Skeletal muscle tissue (tissue), 4 donors: ENCODE measurements around the gene CNTN5. TPM values are rescaled to one million over a fixed set of nuclear protein-coding genes. Genes with fewer than 3 reads are reported as not detected.

Experiments used
- H3K27ac ChIP-seq: one replicate; pipeline ENCODE4 v1.7.0; 2013; ENCODE audit warnings: mild to moderate bottlenecking, low read depth, low read length, inconsistent platforms
- H3K27me3 ChIP-seq, 3 donors: one replicate each; pipeline ENCODE4 v1.7.0; 2013; ENCODE audit warnings: low read length in 3 of 3; ENCODE audit not compliant: control insufficient read depth in 3 of 3, insufficient read depth in 3 of 3
- H3K36me3 ChIP-seq, 3 donors: one replicate each; pipeline ENCODE4 v1.7.0; 2013; ENCODE audit warnings: low read length in 3 of 3; ENCODE audit not compliant: control insufficient read depth in 3 of 3, insufficient read depth in 3 of 3
- H3K4me1 ChIP-seq, 3 donors: one replicate each; pipeline ENCODE4 v1.7.0; 2013; ENCODE audit warnings: low read length in 3 of 3, mild to moderate bottlenecking in 3 of 3; ENCODE audit not compliant: control insufficient read depth in 3 of 3, insufficient read depth in 3 of 3
- H3K4me3 ChIP-seq, 3 donors: one replicate each; pipeline ENCODE4 v1.7.0; 2013; ENCODE audit warnings: low read length in 3 of 3
- H3K9ac ChIP-seq, 3 donors: one replicate each; pipeline ENCODE4 v1.7.0; 2013; ENCODE audit warnings: low read length in 3 of 3, mild to moderate bottlenecking in 3 of 3, moderate library complexity in 2 of 3, low read depth in 1 of 3
- H3K9me3 ChIP-seq, 3 donors: one replicate each; pipeline ENCODE4 v1.7.0; 2013; ENCODE audit warnings: low read length in 3 of 3; ENCODE audit not compliant: control insufficient read depth in 3 of 3
- total RNA-seq: library from RNA; depleted of rRNA; stranded (reverse); fragments of >200 nt; gene quantifications from one replicate; pipeline ENCODE4 v1.2.3, GENCODE V29; 2014
- donor health status: Osteomylitis.

Gene CNTN5
- total RNA-seq, 1 donor from 2014 or later, result 10.4 TPM

DNA sequence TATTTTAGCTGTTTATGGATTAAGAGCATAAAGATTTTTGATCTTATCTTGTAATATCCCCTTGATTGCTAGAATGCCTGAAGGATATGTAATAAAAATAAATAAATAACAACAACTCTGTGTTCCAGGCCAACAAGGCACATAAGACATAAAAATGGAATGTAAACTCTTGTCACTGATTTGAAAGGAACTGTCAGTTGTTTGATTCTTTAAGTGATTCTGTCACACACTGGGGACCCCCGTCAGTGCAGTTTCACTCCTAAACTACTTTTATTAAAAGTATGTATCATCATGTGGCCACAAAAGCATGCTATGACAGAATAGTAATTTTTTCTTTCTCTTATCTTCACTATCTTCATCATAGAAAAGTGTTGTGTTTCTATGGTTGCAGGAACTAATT is 572.4 kb downstream of the CNTN5 start:
- no peaks in the 10 kb centered on the region for H3K36me3 ChIP-seq
- no peak overlapping the region for H3K9ac ChIP-seq
- no peaks in the 10 kb centered on the region for H3K27me3 ChIP-seq
- no peaks in the 10 kb centered on the region for H3K4me1 ChIP-seq
- no peaks in the 10 kb centered on the region for H3K9me3 ChIP-seq
- no peak overlapping the region for H3K27ac ChIP-seq
- H3K4me3 ChIP-seq, result no peak overlapping the region

DNA sequence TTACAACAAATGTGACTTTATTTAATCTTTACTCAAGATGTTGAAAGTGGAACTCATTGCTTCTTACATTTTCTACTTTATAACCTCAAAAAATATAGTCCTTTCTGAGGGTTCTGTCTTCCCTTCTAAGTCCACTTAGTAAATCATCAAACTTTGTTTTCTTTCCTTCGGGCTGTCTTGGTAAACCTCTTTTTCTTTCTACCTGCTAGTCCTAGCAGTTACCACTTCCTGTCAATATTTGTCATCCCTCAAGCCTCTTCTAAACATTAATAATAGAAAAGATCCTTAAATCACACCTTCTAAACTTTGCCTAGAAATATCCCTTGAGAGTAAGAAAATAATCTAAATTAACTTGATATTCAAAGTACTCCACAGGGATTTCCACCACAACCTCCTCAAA is 580.4 kb downstream of the CNTN5 start:
- no peaks in the 10 kb centered on the region for H3K9me3 ChIP-seq
- no peaks in the 10 kb centered on the region for H3K36me3 ChIP-seq
- H3K9ac ChIP-seq, result no peak overlapping the region
- H3K27me3 ChIP-seq, result no peaks in the 10 kb centered on the region
- no peak overlapping the region for H3K27ac ChIP-seq
- no peak overlapping the region for H3K4me3 ChIP-seq
- no peaks in the 10 kb centered on the region for H3K4me1 ChIP-seq

DNA sequence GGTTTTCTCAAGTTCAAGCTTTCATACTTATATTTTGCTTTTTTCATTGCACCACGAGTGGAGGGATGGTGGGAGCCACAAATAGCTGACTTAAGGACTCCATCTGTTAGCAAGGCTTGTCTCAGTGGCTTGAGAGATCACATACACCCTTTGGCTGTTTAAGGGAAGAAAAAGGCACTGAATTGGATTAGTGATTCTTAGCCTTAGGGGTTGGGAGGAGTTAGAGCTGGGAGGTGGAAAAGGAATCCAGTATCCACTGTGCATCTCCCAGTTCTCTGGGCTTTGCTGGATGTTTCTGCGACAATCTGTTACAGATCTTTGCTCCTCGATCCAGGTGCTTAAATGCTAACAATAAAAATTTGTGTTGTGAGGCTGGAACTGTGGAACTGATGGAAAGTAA is 593.6 kb downstream of the CNTN5 start:
- Histone ChIP-seq H3K27me3 (no peaks in the 10 kb centered on the region), H3K4me3 (no peak overlapping the region), H3K9ac (no peak overlapping the region), H3K27ac (no peak overlapping the region), H3K36me3 (no peaks in the 10 kb centered on the region), H3K4me1 (no peaks in the 10 kb centered on the region), H3K9me3 (no peaks in the 10 kb centered on the region)

DNA sequence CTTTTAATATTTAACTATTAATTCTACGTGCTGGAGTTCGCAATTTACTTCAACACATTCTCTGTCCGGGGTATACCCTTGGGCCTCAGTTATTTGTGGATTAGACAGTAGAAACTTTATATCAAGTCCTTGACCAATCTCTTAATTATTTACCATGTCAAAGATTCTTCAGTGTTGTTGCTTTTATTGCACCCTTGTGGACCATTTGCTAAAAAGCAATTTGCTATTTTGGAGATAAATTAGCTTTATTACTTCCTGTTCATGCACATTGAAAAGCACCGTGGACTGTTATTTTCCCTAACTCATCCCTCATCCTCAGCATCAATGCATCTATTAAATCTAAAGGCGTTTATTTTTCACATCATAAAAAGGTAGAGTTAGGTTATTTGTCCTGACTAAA is 609.9 kb downstream of the CNTN5 start:
- Histone ChIP-seq H3K27me3 (no peaks in the 10 kb centered on the region), H3K4me1 (no peaks in the 10 kb centered on the region), H3K27ac (no peak overlapping the region), H3K36me3 (no peaks in the 10 kb centered on the region), H3K9ac (no peak overlapping the region), H3K9me3 (no peaks in the 10 kb centered on the region), H3K4me3 (no peak overlapping the region)

DNA sequence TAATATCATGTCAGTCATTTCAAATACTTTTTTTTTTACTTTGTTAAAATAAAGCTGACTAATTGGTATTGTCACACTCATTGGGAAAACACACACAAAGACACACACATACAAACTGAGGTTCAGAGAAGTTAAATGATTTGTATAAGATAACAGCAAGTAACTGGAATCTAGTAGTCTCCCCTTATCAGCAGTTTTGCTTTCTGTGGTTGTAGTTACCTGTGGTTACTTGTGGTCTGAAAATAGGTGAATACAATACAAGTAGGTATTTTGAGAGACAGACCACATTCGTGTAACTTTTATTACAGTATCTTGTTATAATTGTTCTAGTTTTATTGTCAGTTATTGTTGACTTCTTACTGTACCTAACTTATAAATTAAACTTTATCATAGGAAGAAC is 610.9 kb downstream of the CNTN5 start:
- H3K4me1 ChIP-seq, result no peaks in the 10 kb centered on the region
- H3K9me3 ChIP-seq, result no peaks in the 10 kb centered on the region
- no peak overlapping the region for H3K9ac ChIP-seq
- H3K36me3 ChIP-seq, result no peaks in the 10 kb centered on the region
- H3K27ac ChIP-seq, result no peak overlapping the region
- H3K4me3 ChIP-seq, result no peak overlapping the region
- H3K27me3 ChIP-seq, result no peaks in the 10 kb centered on the region

DNA sequence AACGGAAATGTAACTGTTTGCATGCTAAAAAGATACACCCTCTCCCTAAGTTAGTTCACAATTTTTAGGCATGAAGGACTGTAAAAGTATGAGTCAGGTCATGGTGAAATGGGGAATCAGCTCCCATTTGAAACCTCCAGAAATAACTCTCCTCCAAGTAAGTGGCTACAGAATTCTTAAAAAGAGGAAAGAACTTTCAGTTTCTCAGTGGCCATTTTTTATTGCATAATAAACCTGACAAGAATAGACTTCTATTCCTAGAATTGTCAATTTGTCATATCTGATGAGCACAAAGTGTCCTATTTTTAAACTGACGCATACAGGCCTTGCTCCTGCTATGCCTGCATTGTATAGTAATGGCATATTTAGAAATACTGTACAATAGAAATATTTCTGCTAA is 612.2 kb downstream of the CNTN5 start:
- Histone ChIP-seq H3K4me3 (no peak overlapping the region), H3K9ac (no peak overlapping the region), H3K4me1 (no peaks in the 10 kb centered on the region), H3K27ac (no peak overlapping the region), H3K36me3 (no peaks in the 10 kb centered on the region), H3K9me3 (no peaks in the 10 kb centered on the region), H3K27me3 (no peaks in the 10 kb centered on the region)

DNA sequence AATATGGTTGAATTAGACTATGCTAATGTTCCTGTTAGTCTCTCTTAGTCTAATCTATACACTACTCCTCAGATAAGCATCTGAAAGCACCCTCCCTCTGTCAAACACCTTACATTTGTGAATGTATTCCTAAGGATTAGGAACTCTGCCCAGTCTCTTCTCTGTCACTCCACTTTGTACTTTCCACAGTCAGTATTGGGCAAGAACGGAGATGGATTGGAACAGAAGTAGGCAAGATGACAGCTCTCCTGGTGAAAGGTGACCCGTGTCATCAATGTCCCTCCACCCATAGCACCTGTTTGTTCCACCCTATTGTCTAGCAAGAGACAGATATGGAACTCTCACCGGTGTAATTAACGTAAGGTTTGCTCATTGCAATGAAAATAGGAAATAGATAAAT is 613.8 kb downstream of the CNTN5 start:
- Histone ChIP-seq H3K9me3 (no peaks in the 10 kb centered on the region), H3K27me3 (no peaks in the 10 kb centered on the region), H3K9ac (no peak overlapping the region), H3K36me3 (no peaks in the 10 kb centered on the region), H3K4me3 (no peak overlapping the region), H3K27ac (no peak overlapping the region), H3K4me1 (no peaks in the 10 kb centered on the region)

DNA sequence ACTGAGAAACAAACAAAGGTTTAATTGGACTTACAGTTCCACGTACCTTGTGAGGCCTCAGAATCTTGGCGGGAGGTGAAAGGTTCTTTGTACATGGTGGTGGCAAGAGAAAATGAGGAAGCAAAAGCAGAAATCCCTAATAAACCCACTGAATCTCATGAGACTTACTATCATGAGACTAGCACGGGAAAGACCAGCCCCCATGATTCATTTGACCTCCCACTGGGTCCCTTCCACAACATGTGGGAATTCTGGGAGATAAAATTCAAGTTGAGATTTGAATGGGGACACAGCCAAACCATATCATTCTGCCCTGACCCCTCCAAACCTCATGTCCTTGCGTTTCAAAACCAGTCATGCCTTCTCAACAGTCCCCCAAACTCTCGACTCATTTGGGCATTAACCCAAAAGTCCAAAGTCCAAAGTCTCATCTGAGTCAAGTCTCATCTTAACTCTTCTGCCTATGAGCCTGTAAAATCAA is 617.4 kb downstream of the CNTN5 start:
- H3K9me3 ChIP-seq, result no peaks in the 10 kb centered on the region

DNA sequence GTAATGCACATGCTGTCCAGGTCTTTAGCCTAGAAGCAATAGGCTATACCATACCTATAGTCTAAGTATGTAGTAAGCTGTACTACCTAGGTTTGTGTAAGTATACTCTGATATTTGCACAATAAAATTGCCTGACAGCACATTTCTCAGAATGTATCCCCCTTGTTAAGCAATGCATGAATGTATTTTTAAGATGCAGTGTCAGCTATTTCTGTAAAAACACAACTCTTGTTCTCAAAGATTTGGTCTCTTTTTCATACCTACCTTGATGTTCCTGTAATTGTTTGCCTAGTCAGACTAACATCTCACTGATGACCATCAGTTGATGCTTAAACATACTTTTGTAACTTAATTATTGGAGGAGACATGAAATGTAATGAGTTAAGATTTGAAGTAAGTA is 619.9 kb downstream of the CNTN5 start:
- Histone ChIP-seq H3K9ac (no peak overlapping the region), H3K4me3 (no peak overlapping the region), H3K36me3 (no peaks in the 10 kb centered on the region), H3K4me1 (no peaks in the 10 kb centered on the region), H3K9me3 (no peaks in the 10 kb centered on the region), H3K27me3 (no peaks in the 10 kb centered on the region), H3K27ac (no peak overlapping the region)

More for the DNA sequence above, 617.4 kb downstream of the CNTN5 start:
- H3K4me3 ChIP-seq, result no peak overlapping the region
- no peak overlapping the region for H3K9ac ChIP-seq
- no peaks in the 10 kb centered on the region for H3K27me3 ChIP-seq
- no peaks in the 10 kb centered on the region for H3K4me1 ChIP-seq
- H3K36me3 ChIP-seq, result no peaks in the 10 kb centered on the region
- H3K27ac ChIP-seq, result no peak overlapping the region

DNA sequence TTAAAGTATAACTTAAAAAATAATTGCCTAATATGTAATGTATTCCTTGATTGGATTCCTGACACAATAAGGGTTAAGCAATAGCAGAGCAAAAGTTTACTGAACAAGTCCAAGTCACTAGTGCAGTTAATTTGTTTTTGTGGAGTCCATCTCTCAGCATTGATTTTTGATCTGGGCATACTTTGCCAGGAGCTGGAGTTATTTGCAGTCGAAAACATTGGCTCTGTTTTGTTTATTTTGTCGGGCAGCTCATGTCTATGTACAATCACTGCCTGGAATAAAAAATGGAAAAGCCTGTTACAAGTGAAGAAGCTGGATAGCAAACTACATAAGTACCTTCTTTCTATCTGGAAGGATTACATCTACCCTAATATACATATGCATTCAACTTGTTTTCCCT is 625.2 kb downstream of the CNTN5 start:
- Histone ChIP-seq H3K27me3 (no peaks in the 10 kb centered on the region), H3K4me1 (no peaks in the 10 kb centered on the region), H3K36me3 (no peaks in the 10 kb centered on the region), H3K9ac (no peak overlapping the region), H3K9me3 (no peaks in the 10 kb centered on the region), H3K27ac (no peak overlapping the region), H3K4me3 (no peak overlapping the region)
